Gastrocnemius medialis (tissue), 4 donors: Measurements from ENCODE around the gene BICDL2.

Experiments used
- CTCF ChIP-seq, 5 experiments: fragments of 450-650 bp in 3 of 5; fragments of 200-600 bp in 2 of 5; sonication (generic) in 2 of 5; IDR thresholded peaks in 4 of 5; conservative IDR thresholded peaks in 1 of 5; 1 replicate in 4 of 5; 2 replicates in 1 of 5; pipeline ENCODE4 v1.5.1; 2016 to 2019; ENCODE audit warnings: antibody characterized with exemption in 5 of 5, mild to moderate bottlenecking in 3 of 5, moderate library complexity in 3 of 5
- POLR2A ChIP-seq, 2 donors: fragments of 450-650 bp; IDR thresholded peaks; one replicate each; pipeline ENCODE4 v1.6.1; 2017; ENCODE audit warnings: antibody characterized with exemption in 2 of 2, mild to moderate bottlenecking in 2 of 2, moderate library complexity in 2 of 2

- TF ChIP-seq CTCF (IDR thresholded peaks at IDR 0.05 in 4 of 5, conservative IDR thresholded peaks at IDR 0.05 in 1 of 5) = no peak
- TF ChIP-seq POLR2A (IDR thresholded peaks at IDR 0.05) = no peak
Observed at GRCh38 chr16:3062553-3062952, 25.8 kb upstream of the BICDL2 start.
